A549 treated with RU486 at 1 μM for 4 hours (cell line): ENCODE results near the gene CCDC142. TPM values are rescaled to one million over a fixed set of nuclear protein-coding genes. Genes with fewer than 3 reads are reported as not detected.

Source experiments
- total RNA-seq: library from RNA; stranded (reverse); fragments of 200-300 nt; extraction: Qiagen RNA extraction; gene quantifications from 5 replicates; pipeline ENCODE4 v1.2.3, GENCODE V29; 2022; ENCODE audit warnings: low read depth

The CCDC142 gene
- total RNA-seq, result 9.1 to 15.9 TPM (median 14.4 TPM) in 5 replicates

GRCh38 chr2:74482801-74483674 lies at the start of gene CCDC142, which contains the start of gene TTC31:
Gene CCDC142 (minus strand): TSS chr2:74482998. CDS start chr2:74482837, 161 bp downstream.
Gene TTC31 (plus strand): TSS chr2:74483081. CDS start chr2:74483096, 15 bp downstream.

GRCh38 chr2:74529357-74530238 lies 46.8 kb upstream of the CCDC142 start, which contains the start of the genes AUP1 and HTRA2:
Gene AUP1 (minus strand): TSS chr2:74529706. CDS start chr2:74529629, 77 bp downstream.
Gene HTRA2 (plus strand): TSS chr2:74529933. CDS start chr2:74530007, 74 bp downstream.

GRCh38 chr2:74525717-74526648 lies 43.2 kb upstream of the CCDC142 start, which contains the start of gene DQX1:
Gene DQX1 (minus strand): TSS chr2:74526231. CDS start chr2:74525729, 502 bp downstream.

GRCh38 chr2:74514368-74515270 lies 31.8 kb upstream of the CCDC142 start, which contains the start of gene TLX2:
Gene TLX2 (plus strand): TSS chr2:74514450. CDS start chr2:74514807, 357 bp downstream.

GRCh38 chr2:74507145-74507925 lies 24.5 kb upstream of the CCDC142 start, which contains the start of gene PCGF1:
Gene PCGF1 (minus strand): TSS chr2:74507695. CDS start chr2:74507668, 27 bp downstream.

GRCh38 chr2:74499267-74499939 lies 16.6 kb upstream of the CCDC142 start, which contains the start of gene LBX2:
Gene LBX2 (minus strand): TSS chr2:74499603. CDS start chr2:74499537, 66 bp downstream.

GRCh38 chr2:74472086-74472944 lies 10.5 kb downstream of the CCDC142 start, which contains the start of gene MRPL53:
Gene MRPL53 (minus strand): TSS chr2:74472680. CDS start chr2:74472660, 20 bp downstream.

GRCh38 chr2:74458132-74458937 lies 24.5 kb downstream of the CCDC142 start, which contains the start of gene WBP1:
Gene WBP1 (plus strand): TSS chr2:74458438. CDS start chr2:74458603, 165 bp downstream.

GRCh38 chr2:74454654-74455511 lies 27.9 kb downstream of the CCDC142 start, which contains the start of gene INO80B:
Gene INO80B (plus strand): TSS chr2:74455087. CDS start chr2:74455117, 30 bp downstream.

GRCh38 chr2:74441690-74442482 lies 40.9 kb downstream of the CCDC142 start, which contains the start of gene RTKN:
Gene RTKN (minus strand): TSS chr2:74441937. CDS start chr2:74441816, 121 bp downstream.

